OCI-LY3 (cell line): Measurements from ENCODE around the gene HTR2A.
"Not testable (repeated sequence)": the region's sequence is repeated elsewhere in the genome, so short reads cannot be mapped to it uniquely, and the experiment has no call there.

Experiments used
- CTCF ChIP-seq: fragments of 200-600, 300-600 bp; sonication (generic); IDR thresholded peaks from 2 replicates; pipeline ENCODE4 v1.5.1; 2014; ENCODE audit warnings: antibody characterized with exemption, low read length, low read depth
- EZH2phosphoT487 ChIP-seq: fragments of 200-600 bp; shearing (Covaris generic); IDR thresholded peaks from 2 replicates; pipeline ENCODE4 v1.6.1; 2018; ENCODE audit warnings: antibody characterized with exemption, mixed run types, low read depth

- not testable (repeated sequence) for TF ChIP-seq CTCF, EZH2phosphoT487
Observed at GRCh38 chr13:46804921-46805320, 91.9 kb downstream of the HTR2A start.
